ENCODE measurements around the gene RGS6. TPM values are rescaled to one million over a fixed set of nuclear protein-coding genes. Genes with fewer than 3 reads are reported as not detected.

RGS6 gene
- total RNA-seq, 1 donor from 2014 or later: not detected

DNA sequence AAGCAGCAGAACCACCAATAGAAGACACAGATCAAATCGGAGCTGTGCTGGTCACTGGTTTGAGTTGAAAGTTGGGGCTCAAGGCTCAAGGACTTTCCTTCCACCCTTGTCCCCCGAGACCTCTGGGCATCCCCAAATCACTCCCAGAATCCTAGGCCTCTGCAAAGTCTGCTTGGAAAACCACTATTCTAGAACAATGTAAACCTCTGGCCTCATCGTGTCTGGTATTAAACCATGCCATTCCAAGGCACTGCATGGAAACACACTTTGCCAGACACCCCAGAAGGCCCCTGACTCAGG is 673.6 kb downstream of the RGS6 start:
- TF ChIP-seq, protein P1, sequence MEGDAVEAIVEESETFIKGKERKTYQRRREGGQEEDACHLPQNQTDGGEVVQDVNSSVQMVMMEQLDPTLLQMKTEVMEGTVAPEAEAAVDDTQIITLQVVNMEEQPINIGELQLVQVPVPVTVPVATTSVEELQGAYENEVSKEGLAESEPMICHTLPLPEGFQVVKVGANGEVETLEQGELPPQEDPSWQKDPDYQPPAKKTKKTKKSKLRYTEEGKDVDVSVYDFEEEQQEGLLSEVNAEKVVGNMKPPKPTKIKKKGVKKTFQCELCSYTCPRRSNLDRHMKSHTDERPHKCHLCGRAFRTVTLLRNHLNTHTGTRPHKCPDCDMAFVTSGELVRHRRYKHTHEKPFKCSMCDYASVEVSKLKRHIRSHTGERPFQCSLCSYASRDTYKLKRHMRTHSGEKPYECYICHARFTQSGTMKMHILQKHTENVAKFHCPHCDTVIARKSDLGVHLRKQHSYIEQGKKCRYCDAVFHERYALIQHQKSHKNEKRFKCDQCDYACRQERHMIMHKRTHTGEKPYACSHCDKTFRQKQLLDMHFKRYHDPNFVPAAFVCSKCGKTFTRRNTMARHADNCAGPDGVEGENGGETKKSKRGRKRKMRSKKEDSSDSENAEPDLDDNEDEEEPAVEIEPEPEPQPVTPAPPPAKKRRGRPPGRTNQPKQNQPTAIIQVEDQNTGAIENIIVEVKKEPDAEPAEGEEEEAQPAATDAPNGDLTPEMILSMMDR (IDR thresholded peaks at IDR 0.05; ENCODE audit: insufficient read depth, low read length, poor library complexity, severe bottlenecking): no peak
- Histone ChIP-seq H3K27me3 (ENCODE audit: control insufficient read depth, insufficient read depth, low read length) (no peaks in the 10 kb centered on the region), H3K4me3 (ENCODE audit: low read depth, low read length) (no peak overlapping the region), H3K36me3 (ENCODE audit: control insufficient read depth, insufficient read depth, low read length) (no peaks in the 10 kb centered on the region)
- DNase-seq (ENCODE audit: low read depth): no peak

DNA sequence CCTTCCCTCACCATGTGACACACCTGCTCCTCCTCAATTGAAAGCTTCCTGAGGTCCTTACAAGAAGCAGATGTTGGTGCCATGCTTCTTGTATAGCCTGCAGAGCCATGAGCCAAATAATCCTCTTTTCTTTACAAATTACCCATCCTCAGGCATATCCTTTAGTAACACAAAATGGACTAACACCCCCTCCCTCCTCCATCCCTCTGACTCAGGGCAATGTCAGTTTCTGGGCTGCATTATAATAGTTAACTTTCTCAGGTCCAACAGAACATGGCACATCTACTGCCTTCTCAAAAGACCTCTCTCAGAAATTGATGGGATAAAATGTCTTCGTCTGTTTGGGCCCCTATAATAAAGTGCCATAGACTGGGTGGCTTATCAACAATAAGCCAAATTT is 674.6 kb downstream of the RGS6 start:
- H3K36me3 ChIP-seq (ENCODE audit: control insufficient read depth, insufficient read depth, low read length): no peaks in the 10 kb centered on the region
- no peak for DNase-seq (ENCODE audit: low read depth)
- H3K27me3 ChIP-seq (ENCODE audit: control insufficient read depth, insufficient read depth, low read length): no peaks in the 10 kb centered on the region
- TF ChIP-seq, protein P1 (IDR thresholded peaks at IDR 0.05; ENCODE audit: insufficient read depth, low read length, poor library complexity, severe bottlenecking): no peak
- no peak overlapping the region for H3K4me3 ChIP-seq (ENCODE audit: low read depth, low read length)

DNA sequence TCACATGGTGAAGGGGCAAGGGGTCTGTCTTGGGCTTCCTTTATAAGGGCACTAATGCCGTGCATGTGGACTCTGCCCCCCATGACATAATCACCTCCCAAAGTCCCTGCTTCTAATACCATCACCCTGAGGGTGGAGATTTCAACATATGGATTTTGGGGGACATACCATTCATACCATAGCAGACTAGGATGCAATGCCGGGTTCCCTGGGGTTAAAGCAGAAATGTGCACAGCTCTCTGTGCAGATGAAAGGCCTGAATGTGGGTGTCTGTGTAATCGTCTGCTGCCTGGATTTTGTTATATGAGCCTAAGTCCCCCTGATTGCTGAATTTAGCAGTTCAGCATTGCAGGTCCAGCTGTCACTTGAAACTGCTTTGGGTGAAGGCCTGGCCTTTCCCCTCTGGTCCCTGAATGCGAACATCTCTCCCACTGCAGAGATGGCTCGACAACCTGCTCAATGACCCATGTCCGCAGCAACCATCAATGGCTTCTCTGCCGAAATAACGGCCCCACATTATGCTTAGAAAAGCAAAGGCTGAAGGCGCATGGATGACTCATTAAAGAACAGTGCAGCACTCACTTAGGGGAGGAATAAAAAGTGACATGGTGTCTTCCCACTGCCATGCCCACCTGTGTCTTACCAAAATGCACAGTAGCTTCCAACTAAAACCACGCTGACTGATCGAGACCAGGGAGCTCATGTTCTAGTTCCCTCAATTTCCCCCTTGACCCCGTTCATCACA is 675.3 kb downstream of the RGS6 start:
- TF ChIP-seq, protein P1 (IDR thresholded peaks at IDR 0.05; ENCODE audit: insufficient read depth, low read length, poor library complexity, severe bottlenecking): no peak
- H3K4me3 ChIP-seq (ENCODE audit: low read depth, low read length): no peak overlapping the region
- DNase-seq (ENCODE audit: low read depth): peak; percentile 28
- H3K27me3 ChIP-seq (ENCODE audit: control insufficient read depth, insufficient read depth, low read length): no peaks in the 10 kb centered on the region
- H3K36me3 ChIP-seq (ENCODE audit: control insufficient read depth, insufficient read depth, low read length): no peaks in the 10 kb centered on the region

DNA sequence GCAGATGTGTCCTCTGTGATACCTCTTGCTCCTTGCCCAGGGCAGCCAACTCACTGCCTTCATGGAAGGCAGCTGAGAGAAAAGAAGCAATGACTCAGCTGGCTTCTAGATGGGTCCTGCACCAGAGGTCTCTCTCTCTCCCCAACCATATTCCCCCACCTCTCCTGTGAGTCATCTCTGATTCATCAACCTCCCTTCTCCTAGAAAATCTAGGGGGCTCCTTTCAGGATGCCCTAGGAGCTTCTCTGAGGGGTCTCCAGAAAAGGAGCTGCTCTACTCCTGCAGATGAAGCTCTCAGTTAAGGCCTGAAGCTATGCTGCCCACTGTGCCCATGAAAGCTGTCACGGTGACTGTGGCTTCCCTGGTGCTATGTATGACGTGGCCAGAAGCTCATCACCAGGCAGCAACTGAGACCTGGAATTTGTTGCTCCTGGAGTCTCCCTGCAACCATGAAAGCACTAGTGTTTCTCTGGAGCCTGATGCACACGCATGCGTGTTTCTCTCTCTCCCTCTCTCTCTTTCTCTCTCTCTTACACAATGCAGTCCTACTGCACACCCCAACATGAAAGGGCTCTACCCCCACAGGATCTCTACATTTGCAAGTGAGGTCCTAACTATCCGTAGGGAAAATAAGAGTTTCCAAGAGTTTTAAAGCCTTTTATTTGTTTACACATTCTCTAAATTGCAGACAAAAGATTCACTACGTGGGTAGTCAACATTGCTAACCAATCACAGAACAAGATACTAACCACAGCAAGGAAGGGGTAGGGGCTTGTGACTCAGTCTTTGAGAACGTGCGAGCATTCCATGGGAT is 676.4 kb downstream of the RGS6 start:
- H3K27me3 ChIP-seq (ENCODE audit: control insufficient read depth, insufficient read depth, low read length): no peaks in the 10 kb centered on the region
- H3K36me3 ChIP-seq (ENCODE audit: control insufficient read depth, insufficient read depth, low read length): no peaks in the 10 kb centered on the region
- no peak overlapping the region for H3K4me3 ChIP-seq (ENCODE audit: low read depth, low read length)
- peak; percentile 88 for DNase-seq (ENCODE audit: low read depth)
- TF ChIP-seq, protein P1 (IDR thresholded peaks at IDR 0.05; ENCODE audit: insufficient read depth, low read length, poor library complexity, severe bottlenecking): no peak

DNA sequence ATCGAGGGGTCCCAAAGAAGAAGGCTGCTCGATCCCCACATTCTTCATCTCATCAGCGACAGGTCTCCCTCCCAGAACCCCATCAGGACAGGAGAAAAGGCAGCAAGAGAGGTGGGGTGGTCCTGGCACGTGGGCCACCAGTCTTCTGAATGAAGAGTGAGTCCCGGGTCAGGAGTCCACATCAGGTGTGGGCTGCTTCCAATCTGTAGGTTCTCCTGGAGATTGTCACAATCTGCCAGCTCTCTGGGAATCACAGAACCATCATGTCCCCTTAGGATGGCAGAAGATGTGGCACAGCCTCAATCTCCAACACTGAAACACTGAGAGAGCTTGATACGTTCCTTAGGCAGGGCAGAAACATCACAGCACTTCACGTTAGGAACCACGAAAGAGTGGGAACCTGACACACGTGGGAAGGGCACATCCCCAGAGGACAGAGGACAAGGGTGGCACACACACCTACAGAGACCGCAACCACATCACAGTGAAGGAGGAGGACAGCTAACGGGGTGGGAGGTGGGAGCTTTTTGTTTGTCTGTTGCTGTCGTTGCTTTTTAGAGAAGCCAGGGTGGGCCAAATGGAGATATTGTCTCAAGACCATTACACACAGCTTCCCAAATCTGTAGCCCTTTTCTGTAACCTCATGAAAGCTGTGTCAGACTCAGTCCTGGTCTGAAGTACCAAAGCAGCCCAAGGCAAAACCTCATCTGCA is 677.1 kb downstream of the RGS6 start:
- TF ChIP-seq, protein P1 (IDR thresholded peaks at IDR 0.05; ENCODE audit: insufficient read depth, low read length, poor library complexity, severe bottlenecking): no peak
- H3K27me3 ChIP-seq (ENCODE audit: control insufficient read depth, insufficient read depth, low read length): no peaks in the 10 kb centered on the region
- no peak for DNase-seq (ENCODE audit: low read depth)
- no peak overlapping the region for H3K4me3 ChIP-seq (ENCODE audit: low read depth, low read length)
- no peaks in the 10 kb centered on the region for H3K36me3 ChIP-seq (ENCODE audit: control insufficient read depth, insufficient read depth, low read length)
